ENCODE results near the gene PCNX1.
A peak's percentile ranks its signal among the peaks of the same experiment; 100 is the strongest.
"Not testable (repeated sequence)": the region's sequence is repeated elsewhere in the genome, so short reads cannot be mapped to it uniquely, and the experiment has no call there.

The PCNX1 gene

DNA sequence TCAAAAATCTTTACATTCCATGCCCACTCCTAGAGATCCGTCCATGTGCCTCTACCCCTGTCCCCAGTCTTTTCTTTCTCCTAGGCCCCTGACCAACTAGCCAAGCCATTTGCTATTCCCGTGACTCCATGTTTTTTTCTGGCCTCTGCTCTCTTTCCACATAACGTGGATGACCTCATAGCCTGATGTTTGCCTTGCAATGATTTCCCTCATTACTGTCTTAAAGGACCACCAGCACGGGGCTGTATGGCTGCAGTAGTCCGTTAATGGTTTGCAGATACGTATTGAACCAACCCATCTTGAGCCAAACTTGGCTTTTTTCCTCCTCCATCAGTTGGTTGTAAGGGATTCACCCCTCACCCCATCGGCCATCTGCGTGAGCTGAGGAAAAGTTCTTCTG lies 226.0 kb downstream of the PCNX1 start:
- DNase-seq, result no peak

- no peak for DNase-seq
Observed at GRCh38 chr14:71135496-71135895, 228.2 kb downstream of the PCNX1 start.

GRCh38 chr14:71135911-71136310 lies 228.7 kb downstream of the PCNX1 start:
- DNase-seq, result no peak

DNA sequence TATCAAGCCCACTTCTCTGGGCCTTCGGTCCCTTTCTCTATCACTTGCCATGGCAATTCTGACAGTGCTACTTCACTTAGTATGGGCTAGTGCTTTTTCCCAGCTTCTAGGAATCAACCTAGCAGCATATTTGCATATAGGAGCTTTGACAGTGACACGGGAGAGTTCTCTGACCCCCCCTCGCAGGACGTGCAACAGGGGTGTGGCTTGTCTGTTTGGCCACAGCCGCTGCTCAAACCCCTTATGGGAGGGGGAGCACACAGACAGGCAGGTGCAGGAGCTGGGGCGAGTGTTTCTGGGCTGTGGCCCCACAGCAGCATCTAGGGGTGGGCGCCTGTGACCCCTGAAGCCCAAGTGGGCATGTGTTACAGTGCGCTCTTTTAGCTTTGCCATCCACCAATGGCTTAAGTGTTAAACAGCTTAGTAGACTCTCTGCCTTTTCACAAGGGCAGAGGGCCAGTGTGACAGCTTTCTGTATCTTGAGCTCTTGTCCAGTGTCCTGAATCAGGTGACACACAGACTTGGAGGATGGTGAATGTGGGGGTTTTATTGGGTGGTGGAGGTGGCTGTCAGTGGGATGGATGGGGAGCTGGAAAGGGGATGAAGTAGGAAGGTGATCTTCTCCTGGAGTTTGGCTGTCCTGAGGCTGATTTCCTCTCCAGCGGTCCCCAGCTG lies 229.3 kb downstream of the PCNX1 start:
- DNase-seq, result no peak

DNA sequence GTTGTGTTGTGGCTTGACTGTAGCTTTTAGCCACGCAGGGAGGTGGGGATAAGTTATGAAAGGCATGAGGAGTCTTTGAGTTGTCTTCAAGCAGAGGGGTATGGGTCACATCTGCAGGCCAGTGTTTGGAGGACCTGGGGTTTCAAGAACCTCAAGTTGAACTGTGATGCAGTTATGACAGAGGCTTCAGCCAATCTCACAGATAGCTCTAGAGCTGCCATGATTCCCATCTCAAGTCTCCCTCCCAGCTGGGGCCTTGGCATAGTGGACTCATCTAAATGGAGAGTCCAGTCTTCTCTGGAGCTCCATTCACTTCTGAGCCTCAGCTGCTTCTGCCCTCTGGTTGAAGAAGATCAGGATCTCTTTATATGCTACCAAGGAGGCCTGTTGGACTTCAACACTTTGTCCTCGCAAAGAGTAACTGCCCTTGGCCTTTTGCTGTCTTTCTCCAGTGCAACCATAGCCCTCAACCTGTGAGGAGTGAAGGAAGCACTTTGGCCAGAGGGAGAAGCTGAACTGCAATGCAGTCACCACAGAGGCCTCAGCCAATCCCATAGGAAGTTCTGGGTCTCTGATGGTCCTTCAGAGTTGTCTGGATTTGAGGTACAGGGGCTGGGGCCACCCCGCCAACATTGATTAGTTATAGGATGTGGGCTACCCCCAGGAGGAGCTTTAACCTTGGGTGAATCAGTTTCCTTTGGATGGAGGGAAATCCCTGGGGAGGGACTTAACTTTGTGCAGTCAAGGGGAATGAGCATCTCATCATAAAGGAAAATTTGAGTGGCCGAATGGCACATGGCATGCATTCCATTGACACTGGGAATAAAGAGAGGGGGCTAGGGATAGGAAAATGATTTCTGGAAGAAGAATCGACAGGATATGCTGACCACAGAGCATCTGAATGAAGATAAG lies 230.5 kb downstream of the PCNX1 start:
- DNase-seq, result no peak

- peak in 1 of 2 experiments; percentile 52 for DNase-seq
Observed at GRCh38 chr14:71138448-71139293, 231.4 kb downstream of the PCNX1 start.

DNA sequence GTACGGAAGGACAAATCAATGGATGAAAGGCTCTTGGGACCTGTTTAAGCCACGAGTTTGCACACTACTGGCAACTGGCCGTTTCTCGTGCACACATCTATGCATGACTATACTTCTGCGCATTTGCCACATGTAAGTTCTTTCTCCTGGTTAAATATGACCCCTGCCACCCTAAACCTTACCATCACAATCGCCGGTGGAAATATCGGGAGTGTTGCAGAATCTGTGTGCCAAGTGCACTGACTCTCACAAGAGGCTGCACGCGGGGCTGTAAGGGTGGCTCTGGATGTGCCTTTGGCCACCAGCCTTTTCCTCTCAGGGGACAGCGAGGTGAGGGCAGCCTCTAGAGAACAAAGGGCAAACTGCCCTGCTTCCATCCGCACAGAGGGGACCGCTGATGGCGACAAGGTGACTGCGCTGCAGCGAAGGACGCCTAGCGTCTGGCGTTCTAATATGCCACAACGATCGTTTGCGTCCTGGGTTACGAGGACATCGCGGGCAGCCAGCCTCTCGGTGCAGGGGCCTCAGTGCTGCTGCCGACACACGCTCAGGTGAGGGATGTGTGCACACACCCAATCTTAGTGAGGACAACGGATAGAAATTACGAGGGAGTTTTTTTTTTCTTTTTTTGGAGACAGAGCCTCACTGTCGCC lies 232.2 kb downstream of the PCNX1 start:
- DNase-seq, result no peak

- DNase-seq, result no peak
Observed at GRCh38 chr14:71140157-71140556, 232.9 kb downstream of the PCNX1 start.

DNA sequence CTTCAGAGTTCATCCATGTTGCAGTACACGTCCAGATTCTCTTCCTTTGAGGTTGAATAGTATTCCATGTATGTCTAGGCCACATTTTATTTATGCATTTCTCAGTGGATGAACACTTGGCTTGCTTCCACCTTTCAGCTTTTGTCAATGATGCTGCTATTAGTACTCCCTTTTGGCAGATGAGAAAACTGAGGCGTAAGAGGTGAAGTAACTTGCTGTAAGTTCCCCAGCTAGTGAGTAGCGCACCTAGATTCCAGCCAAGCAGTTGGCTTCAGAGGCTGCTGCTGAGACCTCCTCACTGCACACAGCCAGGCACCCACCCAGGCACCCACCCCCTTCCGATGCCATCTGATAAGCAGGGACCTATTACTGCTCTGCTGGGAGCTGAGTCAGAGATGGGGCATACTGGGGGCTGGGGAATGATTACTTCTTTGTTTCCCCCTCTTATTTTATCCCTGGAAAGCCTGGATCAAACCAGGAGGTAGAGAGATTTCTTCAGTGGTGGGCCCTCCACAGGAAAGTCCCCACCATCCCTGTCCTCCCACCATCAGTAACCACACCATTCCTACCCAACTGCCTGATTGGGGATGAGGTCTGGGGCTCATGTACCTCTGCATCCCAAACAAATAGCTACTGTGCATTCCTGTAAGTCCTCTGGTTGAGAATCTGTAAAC lies 234.6 kb downstream of the PCNX1 start:
- DNase-seq, result no peak

- peak in 1 of 2 experiments; percentile 11 for DNase-seq
Observed at GRCh38 chr14:71142375-71143038, 235.2 kb downstream of the PCNX1 start.

GRCh38 chr14:71143381-71144290 lies 236.4 kb downstream of the PCNX1 start:
- no peak for DNase-seq

DNA sequence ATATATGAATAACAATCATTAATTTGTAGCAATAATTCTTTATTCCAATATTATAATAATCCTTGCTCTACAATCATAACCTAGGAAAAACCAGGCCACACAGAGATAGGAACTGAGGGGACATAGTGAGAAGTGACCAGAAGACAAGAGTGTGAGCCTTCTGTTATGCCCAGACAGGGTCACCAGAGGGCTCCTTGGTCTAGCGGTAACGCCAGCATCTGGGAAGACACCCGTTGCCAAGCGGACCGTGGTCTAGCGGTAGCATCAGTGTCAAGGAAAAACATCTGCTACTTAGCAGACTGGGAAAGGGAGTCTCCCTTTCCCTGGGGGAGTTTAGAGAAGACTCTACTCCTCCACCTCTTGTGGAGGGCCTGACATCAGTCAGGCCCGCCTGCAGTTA lies 240.1 kb downstream of the PCNX1 start:
- not testable (repeated sequence) for DNase-seq

- DNase-seq, result no peak
Observed at GRCh38 chr14:71148627-71149026, 241.4 kb downstream of the PCNX1 start.

GRCh38 chr14:71150737-71151136 lies 243.5 kb downstream of the PCNX1 start:
- no peak for DNase-seq

GRCh38 chr14:71155743-71156142 lies 248.5 kb downstream of the PCNX1 start:
- no peak for DNase-seq

GRCh38 chr14:71163050-71163841 lies 256.0 kb downstream of the PCNX1 start:
- DNase-seq, result no peak

GRCh38 chr14:71163842-71164629 lies 256.8 kb downstream of the PCNX1 start:
- no peak for DNase-seq

Data from SW 1271 (cell line).